Uterus (tissue), 4 donors: ENCODE measurements around the gene TK1. TPM values are rescaled to one million over a fixed set of nuclear protein-coding genes. Genes with fewer than 3 reads are reported as not detected.
A peak's percentile ranks its signal among the peaks of the same experiment; 100 is the strongest.

ENCODE experiments used
- DNase-seq, 2 donors: peaks; one replicate each; pipeline ENCODE4 v3.0.0-alpha.2; 2019 to 2020
- H3K27ac ChIP-seq, 2 donors: fragments of 200-600 bp; sonication (generic); 1 replicate in 1 of 2; 2 replicates in 1 of 2; pipeline ENCODE4 v1.5.1; 2016 to 2018
- H3K27me3 ChIP-seq, 2 donors: fragments of 200-600 bp; sonication (generic); one replicate each; pipeline ENCODE4 v1.5.1; 2018 to 2019; ENCODE audit warnings: control low read depth in 1 of 2
- H3K36me3 ChIP-seq, 2 donors: fragments of 200-600 bp; sonication (generic); one replicate each; pipeline ENCODE4 v1.5.1; 2019; ENCODE audit warnings: control low read depth in 1 of 2
- H3K4me1 ChIP-seq, 2 donors: fragments of 200-600 bp; sonication (generic); one replicate each; pipeline ENCODE4 v1.5.1; 2018 to 2019; ENCODE audit warnings: control low read depth in 1 of 2
- H3K4me3 ChIP-seq, 2 donors: fragments of 200-600 bp; sonication (generic); 1 replicate in 1 of 2; 2 replicates in 1 of 2; pipeline ENCODE4 v1.5.1; 2018 to 2019; ENCODE audit warnings: mild to moderate bottlenecking in 1 of 2
- H3K9me3 ChIP-seq, 2 donors: fragments of 200-600 bp; sonication (generic); one replicate each; pipeline ENCODE4 v1.5.1; 2019; ENCODE audit warnings: control low read depth in 1 of 2
- POLR2A ChIP-seq, 2 donors: fragments of 450-650 bp; IDR thresholded peaks; one replicate each; pipeline ENCODE4 v1.6.1; 2016; ENCODE audit warnings: antibody characterized with exemption in 2 of 2, mild to moderate bottlenecking in 1 of 2, moderate library complexity in 1 of 2
- intact Hi-C: fragments of 100-400 bp; cut with DNase I; formaldehyde crosslinking; loops from one replicate; pipeline ENCODE4 v1.15.1; 2023; ENCODE audit warnings: low total_unique reads
- total RNA-seq, 4 donors: library from RNA; depleted of rRNA in 3 of 4; stranded (reverse); fragments of >200 nt in 3 of 4; gene quantifications; one replicate each; pipeline versions ENCODE4 v1.1.0 to v1.2.4, GENCODE V29; 2014 to 2023
- TF ChIP-seq, protein P1 (sequence below), 4 experiments: fragments of 200-600 bp in 2 of 4; fragments of 450-650 bp in 2 of 4; sonication (generic) in 2 of 4; IDR thresholded peaks; one replicate each; pipeline ENCODE4 v1.5.1; 2016 to 2019; ENCODE audit warnings: antibody characterized with exemption in 4 of 4, mild to moderate bottlenecking in 2 of 4, moderate library complexity in 1 of 4
- donor health status: DM: yes; HTN: yes; CAD: no.

TK1 gene
- total RNA-seq, 4 donors from 2014 or later = 1.4 to 40.8 TPM; not detected in 2

DNA sequence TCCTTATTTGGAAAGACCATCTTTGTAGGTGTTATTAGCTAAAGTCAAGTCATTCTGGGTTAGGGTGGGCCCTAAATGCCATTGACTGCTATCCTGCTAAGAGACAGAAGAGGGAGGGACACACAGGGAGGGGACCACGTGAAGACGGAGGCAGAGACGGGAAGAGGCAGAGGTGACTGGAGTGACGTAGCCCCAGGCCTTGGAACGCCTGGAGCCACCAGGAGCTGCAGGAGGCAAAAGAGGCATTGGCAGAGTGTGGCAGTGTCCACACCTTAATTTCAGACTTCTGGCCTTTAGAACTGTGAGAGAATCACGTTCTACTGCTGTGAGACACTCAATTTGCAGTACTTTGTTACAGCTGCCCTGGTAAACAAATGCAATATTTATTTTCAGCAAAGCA lies 13.6 kb upstream of the TK1 start:
- DNase-seq = no peak

DNA sequence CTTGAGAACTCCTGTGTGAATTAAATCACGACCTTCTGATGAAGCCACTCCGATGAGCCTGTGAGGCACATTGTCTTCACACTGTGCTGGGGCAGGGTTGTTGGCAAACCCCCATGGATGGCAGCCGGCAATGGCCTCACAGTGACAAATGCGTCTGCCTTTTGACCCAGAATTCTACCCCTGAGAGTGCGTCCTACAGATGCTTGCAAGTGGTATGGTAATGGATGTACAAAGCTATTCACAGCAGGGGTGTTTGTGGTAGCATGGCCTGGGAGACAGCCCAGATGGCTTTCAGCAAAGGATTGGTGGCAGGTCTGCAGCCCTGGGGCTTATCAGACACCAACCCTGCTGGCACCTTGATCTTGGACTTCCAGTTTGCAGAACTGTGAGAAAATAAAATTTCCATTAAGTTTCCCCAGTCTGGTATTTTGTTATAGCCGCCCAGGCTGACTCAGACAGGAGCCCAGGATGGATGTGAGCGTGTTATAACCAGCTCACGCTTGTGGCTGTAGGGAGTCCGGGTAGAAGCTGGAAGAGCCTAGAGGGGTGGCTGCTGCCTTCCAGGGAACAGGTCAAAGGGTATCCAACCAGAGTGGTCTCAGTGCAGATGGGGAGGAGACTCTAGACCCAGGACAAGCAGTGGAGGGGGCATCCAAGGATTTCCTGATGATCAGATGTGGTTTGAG lies 10.4 kb upstream of the TK1 start:
- DNase-seq = no peak
- TF ChIP-seq POLR2A (IDR thresholded peaks at IDR 0.05) = no peak
- TF ChIP-seq, protein P1, sequence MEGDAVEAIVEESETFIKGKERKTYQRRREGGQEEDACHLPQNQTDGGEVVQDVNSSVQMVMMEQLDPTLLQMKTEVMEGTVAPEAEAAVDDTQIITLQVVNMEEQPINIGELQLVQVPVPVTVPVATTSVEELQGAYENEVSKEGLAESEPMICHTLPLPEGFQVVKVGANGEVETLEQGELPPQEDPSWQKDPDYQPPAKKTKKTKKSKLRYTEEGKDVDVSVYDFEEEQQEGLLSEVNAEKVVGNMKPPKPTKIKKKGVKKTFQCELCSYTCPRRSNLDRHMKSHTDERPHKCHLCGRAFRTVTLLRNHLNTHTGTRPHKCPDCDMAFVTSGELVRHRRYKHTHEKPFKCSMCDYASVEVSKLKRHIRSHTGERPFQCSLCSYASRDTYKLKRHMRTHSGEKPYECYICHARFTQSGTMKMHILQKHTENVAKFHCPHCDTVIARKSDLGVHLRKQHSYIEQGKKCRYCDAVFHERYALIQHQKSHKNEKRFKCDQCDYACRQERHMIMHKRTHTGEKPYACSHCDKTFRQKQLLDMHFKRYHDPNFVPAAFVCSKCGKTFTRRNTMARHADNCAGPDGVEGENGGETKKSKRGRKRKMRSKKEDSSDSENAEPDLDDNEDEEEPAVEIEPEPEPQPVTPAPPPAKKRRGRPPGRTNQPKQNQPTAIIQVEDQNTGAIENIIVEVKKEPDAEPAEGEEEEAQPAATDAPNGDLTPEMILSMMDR (IDR thresholded peaks at IDR 0.05) = no peak
- H3K27me3 ChIP-seq = no peaks in the 10 kb centered on the region
- intact Hi-C loops = no loop called here
- no peaks in the 10 kb centered on the region for H3K4me1 ChIP-seq
- no peak overlapping the region for H3K4me3 ChIP-seq
- H3K36me3 ChIP-seq = no peaks in the 10 kb centered on the region
- H3K27ac ChIP-seq = no peak overlapping the region
- H3K9me3 ChIP-seq = no peaks in the 10 kb centered on the region

More for the DNA sequence above, 13.6 kb upstream of the TK1 start:
- Histone ChIP-seq H3K4me1 (no peaks in the 10 kb centered on the region), H3K27ac (no peak overlapping the region), H3K27me3 (no peaks in the 10 kb centered on the region), H3K36me3 (no peaks in the 10 kb centered on the region), H3K9me3 (no peaks in the 10 kb centered on the region), H3K4me3 (no peak overlapping the region)
- intact Hi-C loops = no loop called here
- TF ChIP-seq POLR2A (IDR thresholded peaks at IDR 0.05) = no peak
- TF ChIP-seq, protein P1 (IDR thresholded peaks at IDR 0.05) = no peak

DNA sequence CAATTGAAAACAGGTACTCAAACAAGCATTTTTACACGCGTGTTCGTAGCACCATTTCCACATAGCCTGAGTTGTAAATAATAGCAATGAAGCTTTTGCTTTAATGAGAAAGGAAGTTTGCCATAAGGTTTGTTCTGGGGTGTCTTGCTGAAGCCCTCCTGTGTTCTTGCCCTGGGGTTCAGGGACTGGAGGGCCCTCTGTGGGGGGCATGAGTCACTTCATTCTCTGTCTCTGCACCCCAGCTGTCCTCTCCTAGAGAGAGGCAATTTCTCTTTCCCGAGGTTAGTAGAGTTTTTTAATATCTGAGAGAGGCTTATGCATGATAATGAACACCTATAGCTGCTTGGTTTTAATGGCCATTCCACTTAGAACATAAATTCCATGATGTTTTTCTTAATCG lies 9.9 kb upstream of the TK1 start:
- Histone ChIP-seq H3K4me1 (no peaks in the 10 kb centered on the region), H3K27ac (no peak overlapping the region), H3K4me3 (no peak overlapping the region), H3K36me3 (no peaks in the 10 kb centered on the region), H3K27me3 (no peaks in the 10 kb centered on the region), H3K9me3 (no peaks in the 10 kb centered on the region)
- no peak for DNase-seq
- TF ChIP-seq POLR2A (IDR thresholded peaks at IDR 0.05) = no peak
- TF ChIP-seq, protein P1 (IDR thresholded peaks at IDR 0.05) = no peak
- intact Hi-C loops = no loop called here

DNA sequence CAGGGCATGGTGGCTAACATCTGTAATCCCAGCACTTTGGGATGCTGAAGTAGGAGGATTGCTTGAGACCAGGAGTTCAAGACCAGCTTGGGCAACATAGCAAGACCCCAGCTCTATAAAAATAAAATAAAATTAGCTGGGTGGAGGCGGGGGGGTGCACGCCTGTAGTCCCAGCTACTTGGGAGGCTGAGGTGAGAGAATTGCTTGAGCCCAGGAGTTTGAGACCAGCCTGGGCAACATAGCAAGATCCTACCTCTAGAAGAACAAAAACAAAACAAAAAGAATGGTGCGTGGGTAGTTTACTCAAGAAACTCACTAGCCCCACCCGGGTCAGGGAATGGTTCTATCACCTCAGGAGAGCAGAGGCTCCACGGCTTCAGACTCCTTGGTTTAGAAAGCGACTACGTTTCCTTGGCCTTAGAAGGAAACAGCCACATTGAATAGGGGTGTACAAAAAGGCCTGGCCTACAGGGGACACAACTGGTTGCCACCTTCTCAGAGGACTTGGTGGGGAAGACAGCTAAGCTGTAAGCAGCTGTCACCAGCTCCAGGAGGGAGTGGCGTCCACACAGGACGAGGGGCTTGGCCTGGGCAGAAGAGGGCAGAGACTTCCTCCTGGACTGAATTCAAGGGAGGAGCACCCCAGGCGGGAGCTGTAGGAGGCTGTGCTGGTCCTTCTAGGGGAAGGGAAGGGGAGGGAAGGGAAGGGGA lies 716 bp downstream of the TK1 start:
- DNase-seq = peak in 1 of 2 donors; percentile 31
- H3K4me1 ChIP-seq = no peaks in the 10 kb centered on the region
- H3K27ac ChIP-seq = peak overlapping the region in 1 of 2 donors; percentile 69
- no peaks in the 10 kb centered on the region for H3K27me3 ChIP-seq
- intact Hi-C loops = no loop called here
- no peaks in the 10 kb centered on the region for H3K9me3 ChIP-seq
- TF ChIP-seq, protein P1 (IDR thresholded peaks at IDR 0.05) = no peak
- no peak for TF ChIP-seq POLR2A (IDR thresholded peaks at IDR 0.05)
- no peaks in the 10 kb centered on the region for H3K36me3 ChIP-seq
- H3K4me3 ChIP-seq = peak overlapping the region in 1 of 2 donors; percentile 47

DNA sequence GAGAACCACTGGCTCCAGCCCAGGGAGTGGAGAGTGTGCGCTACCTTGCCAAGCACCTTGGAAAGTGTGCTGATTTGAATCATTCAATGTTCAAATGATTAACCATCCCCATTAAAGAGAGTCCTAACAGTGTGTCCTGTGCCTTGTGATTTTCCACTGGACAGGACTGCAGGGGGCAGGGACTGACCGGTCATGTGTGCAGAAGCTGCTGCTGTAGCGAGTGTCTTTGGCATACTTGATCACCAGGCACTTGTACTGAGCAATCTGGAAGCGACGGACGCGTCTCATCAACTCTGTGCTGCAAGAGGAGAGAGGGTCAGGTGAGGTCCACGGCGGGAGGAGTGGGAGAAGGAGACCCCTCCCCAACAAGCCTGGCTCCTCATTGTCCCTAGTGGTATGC lies 2.0 kb downstream of the TK1 start:
- Histone ChIP-seq H3K4me3 (no peak overlapping the region), H3K9me3 (no peaks in the 10 kb centered on the region), H3K4me1 (no peaks in the 10 kb centered on the region), H3K27me3 (no peaks in the 10 kb centered on the region), H3K36me3 (no peaks in the 10 kb centered on the region), H3K27ac (no peak overlapping the region)
- intact Hi-C loops = no loop called here
- no peak for TF ChIP-seq POLR2A (IDR thresholded peaks at IDR 0.05)
- TF ChIP-seq, protein P1 (IDR thresholded peaks at IDR 0.05) = no peak
- DNase-seq = no peak
